HAP-1 (cell line): ENCODE data around the gene PLEKHA4.
"Not testable (repeated sequence)": the region's sequence is repeated elsewhere in the genome, so short reads cannot be mapped to it uniquely, and the experiment has no call there.

Experiments used
- DNase-seq, 2 experiments: peaks; one replicate each; pipeline ENCODE4 v3.0.0-alpha.2; 2016 to 2020; ENCODE audit warnings: low spot score in 2 of 2
- H3K27me3 ChIP-seq: fragments of 250-450 bp; sonication (Bioruptor Pico); 2 replicates; pipeline ENCODE4 v1.5.1; 2020; ENCODE audit warnings: low read depth, mild to moderate bottlenecking, moderate library complexity
- H3K36me3 ChIP-seq: fragments of 250-450 bp; sonication (Bioruptor Pico); replicated peaks from 2 replicates; pipeline ENCODE4 v1.5.1; 2020; ENCODE audit warnings: mild to moderate bottlenecking
- H3K4me1 ChIP-seq: fragments of 250-450 bp; sonication (Bioruptor Pico); 2 replicates; pipeline ENCODE4 v1.5.1; 2020; ENCODE audit warnings: mild to moderate bottlenecking
- H3K4me3 ChIP-seq: fragments of 250-450 bp; sonication (Bioruptor Pico); 2 replicates; pipeline ENCODE4 v1.5.1; 2020; ENCODE audit warnings: mild to moderate bottlenecking, moderate library complexity
- H3K9me3 ChIP-seq: fragments of 250-450 bp; sonication (Bioruptor Pico); 2 replicates; pipeline ENCODE4 v1.5.1; 2020; ENCODE audit warnings: mild to moderate bottlenecking, moderate library complexity
- in situ Hi-C: fragments of 300-500 bp; cut with MboI; formaldehyde crosslinking; loops from 3 replicates; pipeline ENCODE4 v1.14.3; 2020; ENCODE audit warnings: low sequenced_read_pairs, inconsistent platforms, mixed read lengths

PLEKHA4 gene

GRCh38 chr19:48878196-48879024, 10.0 kb upstream of the PLEKHA4 start:
- H3K27me3 ChIP-seq: no peaks in the 10 kb centered on the region
- H3K4me1 ChIP-seq: peaks cover 26% of the 10 kb centered on the region
- H3K9me3 ChIP-seq: no peaks in the 10 kb centered on the region
- no peak overlapping the region for H3K4me3 ChIP-seq
- H3K36me3 ChIP-seq: peaks cover 29% of the 10 kb centered on the region
- no peak for DNase-seq
- in situ Hi-C loops: no loop called here

- Histone ChIP-seq H3K36me3 (peaks cover 33% of the 10 kb centered on the region), H3K4me3 (no peak overlapping the region), H3K27me3 (no peaks in the 10 kb centered on the region), H3K9me3 (no peaks in the 10 kb centered on the region), H3K4me1 (peaks cover 30% of the 10 kb centered on the region)
- DNase-seq: no peak
- in situ Hi-C loops: no loop called here
These were observed 9.4 kb upstream of the PLEKHA4 start for GRCh38 chr19:48877855-48878195.

GRCh38 chr19:48876043-48876981, 7.9 kb upstream of the PLEKHA4 start:
- in situ Hi-C loops, H3K27me3 ChIP-seq, H3K4me3 ChIP-seq, H3K9me3 ChIP-seq: not testable (repeated sequence)
- Histone ChIP-seq H3K4me1 (peaks cover 33% of the 10 kb centered on the region), H3K36me3 (peaks cover 36% of the 10 kb centered on the region)
- peak in 1 of 2 experiments; percentile 55 for DNase-seq

GRCh38 chr19:48874303-48875135, 6.1 kb upstream of the PLEKHA4 start:
- H3K4me3 ChIP-seq: peak overlapping the region; percentile 18

GRCh38 chr19:48873476-48874302, 5.3 kb upstream of the PLEKHA4 start:
- peaks cover 33% of the 10 kb centered on the region for H3K4me1 ChIP-seq
- in situ Hi-C loops: no loop called here
- no peak for DNase-seq
- H3K9me3 ChIP-seq: no peaks in the 10 kb centered on the region
- H3K36me3 ChIP-seq: peaks cover 36% of the 10 kb centered on the region
- peak overlapping the region; percentile 96 for H3K4me3 ChIP-seq
- no peaks in the 10 kb centered on the region for H3K27me3 ChIP-seq

More at GRCh38 chr19:48874303-48875135, 6.1 kb upstream of the PLEKHA4 start:
- in situ Hi-C loops: no loop called here
- Histone ChIP-seq H3K27me3 (no peaks in the 10 kb centered on the region), H3K9me3 (no peaks in the 10 kb centered on the region), H3K4me1 (peaks cover 33% of the 10 kb centered on the region), H3K36me3 (peaks cover 36% of the 10 kb centered on the region)
- DNase-seq: no peak

GRCh38 chr19:48872884-48873475, 4.6 kb upstream of the PLEKHA4 start:
- H3K9me3 ChIP-seq: no peaks in the 10 kb centered on the region
- DNase-seq: peak; percentile 90 to 91
- peak overlapping the region; percentile 96 for H3K4me3 ChIP-seq
- H3K4me1 ChIP-seq: peaks cover 40% of the 10 kb centered on the region
- peaks cover 36% of the 10 kb centered on the region for H3K36me3 ChIP-seq
- H3K27me3 ChIP-seq: no peaks in the 10 kb centered on the region
- in situ Hi-C loops: no loop called here

- Histone ChIP-seq H3K9me3 (no peaks in the 10 kb centered on the region), H3K4me3 (peak within 1 kb of the TSS; percentile 96), H3K36me3 (peaks cover 36% of the 10 kb centered on the region), H3K27me3 (no peaks in the 10 kb centered on the region), H3K4me1 (peaks cover 41% of the 10 kb centered on the region)
- peak; percentile 93 to 97 for DNase-seq
- in situ Hi-C loops: no loop called here
These were observed 3.9 kb upstream of the PLEKHA4 start, which contains the start of gene PPP1R15A for GRCh38 chr19:48872182-48872883. Gene PPP1R15A, plus strand, starts transcription at chr19:48872421. Its CDS starts 813 bp downstream, at chr19:48873234.

- in situ Hi-C loops, H3K27me3 ChIP-seq, H3K9me3 ChIP-seq, DNase-seq: not testable (repeated sequence)
- peaks cover 36% of the 10 kb centered on the region for H3K36me3 ChIP-seq
- peaks cover 43% of the 10 kb centered on the region for H3K4me1 ChIP-seq
- H3K4me3 ChIP-seq: peak overlapping the region; percentile 96
These were observed 3.2 kb upstream of the PLEKHA4 start for GRCh38 chr19:48871471-48872181.

GRCh38 chr19:48870048-48870447, 1.6 kb upstream of the PLEKHA4 start:
- H3K9me3 ChIP-seq: no peaks in the 10 kb centered on the region

GRCh38 chr19:48867746-48868113, 687 bp downstream of the PLEKHA4 start:
- H3K4me3 ChIP-seq: no peak overlapping the region
- no peaks in the 10 kb centered on the region for H3K27me3 ChIP-seq
- peaks cover 3% of the 10 kb centered on the region; the same call in 1 of the 2 replicates for H3K36me3 ChIP-seq
- DNase-seq: no peak
- in situ Hi-C loops: no loop called here
- H3K9me3 ChIP-seq: no peaks in the 10 kb centered on the region
- peaks cover 12% of the 10 kb centered on the region for H3K4me1 ChIP-seq

More at GRCh38 chr19:48870048-48870447, 1.6 kb upstream of the PLEKHA4 start:
- in situ Hi-C loops: no loop called here
- no peak overlapping the region for H3K4me3 ChIP-seq
- peaks cover 24% of the 10 kb centered on the region for H3K36me3 ChIP-seq
- H3K27me3 ChIP-seq: no peaks in the 10 kb centered on the region
- peaks cover 31% of the 10 kb centered on the region for H3K4me1 ChIP-seq
- DNase-seq: no peak

- no peaks in the 10 kb centered on the region for H3K27me3 ChIP-seq
- H3K9me3 ChIP-seq: no peaks in the 10 kb centered on the region
- H3K36me3 ChIP-seq: no peaks in the 10 kb centered on the region; the same call in 1 of the 2 replicates
- H3K4me1 ChIP-seq: peaks cover 12% of the 10 kb centered on the region
- no peak overlapping the region for H3K4me3 ChIP-seq
- in situ Hi-C loops: no loop called here
- DNase-seq: peak in 1 of 2 experiments; percentile 41
These were observed 1.2 kb downstream of the PLEKHA4 start for GRCh38 chr19:48867123-48867745.
